Activated CD4-positive, alpha-beta T cell treated with anti-CD3 and anti-CD28 coated beads, Interleukin-2, amount 50 U/mL, for 16 hours (primary cell): ENCODE results near the gene ARHGAP26.

Source experiments
- DNase-seq: peaks from one replicate; pipeline ENCODE4 v3.0.0-alpha.2; 2020

Gene ARHGAP26

GRCh38 chr5:143271431-143271830 lies 501.3 kb downstream of the ARHGAP26 start:
- DNase-seq, result no peak

- DNase-seq, result no peak
These were observed 504.8 kb downstream of the ARHGAP26 start for GRCh38 chr5:143274952-143275351.

DNA sequence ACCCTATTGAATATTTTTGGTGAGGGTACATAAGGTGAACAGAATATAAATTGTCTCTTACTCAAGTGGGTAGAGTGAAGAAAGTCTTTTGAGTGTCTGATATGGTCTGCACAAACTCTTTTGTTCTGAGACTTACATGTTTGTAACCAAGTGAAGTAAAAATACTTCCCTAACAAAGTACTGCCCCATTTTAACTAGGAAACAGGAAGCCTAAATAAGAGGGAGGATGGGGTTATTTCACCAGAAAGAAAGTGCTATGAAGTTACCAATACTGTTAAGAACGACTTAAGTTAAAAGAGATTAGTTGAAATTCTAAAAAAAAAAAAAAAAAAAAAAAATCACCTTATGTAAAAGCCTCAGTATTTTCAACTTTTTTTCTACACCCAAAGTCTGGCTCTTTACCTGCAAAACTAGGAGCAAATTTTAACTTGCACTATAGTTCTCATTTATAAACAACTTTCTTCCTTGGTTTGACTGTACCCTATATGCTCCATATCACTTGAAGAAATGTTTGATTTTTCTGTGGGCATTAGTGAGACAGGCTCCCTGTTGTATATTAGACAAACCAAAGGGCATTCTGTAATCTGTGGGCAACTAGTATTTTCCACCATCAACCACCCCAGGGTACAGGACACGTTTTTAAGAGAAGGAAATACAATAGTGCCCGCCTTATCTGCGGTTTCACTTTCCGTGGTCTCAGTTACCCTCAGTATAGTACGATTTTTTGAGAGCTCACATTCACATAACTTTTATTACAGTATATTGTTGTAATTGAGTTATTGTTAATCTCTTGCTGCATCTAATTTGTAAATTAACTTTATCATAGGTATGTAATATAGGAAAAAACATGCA lies 505.6 kb downstream of the ARHGAP26 start:
- DNase-seq, result no peak

DNA sequence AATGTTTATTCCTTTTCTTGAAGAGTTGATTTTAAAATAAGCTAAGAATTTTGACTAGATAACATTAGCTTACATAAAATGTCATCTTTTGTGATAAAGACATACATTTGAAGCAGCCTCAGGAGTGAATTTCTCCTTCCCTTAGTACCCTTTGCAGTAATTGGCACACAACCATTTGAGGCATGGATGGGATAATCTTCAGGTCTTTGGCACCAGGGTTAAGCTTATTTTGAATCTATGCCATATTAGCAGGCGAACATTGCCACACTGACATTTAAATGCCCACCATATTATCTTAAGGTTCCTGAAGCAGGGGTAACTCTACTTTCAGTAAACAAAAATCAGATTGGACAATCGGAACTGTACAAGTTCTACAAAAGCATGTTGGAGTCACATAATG lies 507.4 kb downstream of the ARHGAP26 start:
- no peak for DNase-seq
